Brain microvascular endothelial cell (primary cell): ENCODE results near the gene PDE3B.

ENCODE experiments used
- DNase-seq: peaks from one replicate; pipeline ENCODE4 v3.0.0-alpha.2; 2020
- H3K27ac ChIP-seq: fragments of 250-450 bp; sonication (Bioruptor Pico); 2 replicates; pipeline ENCODE4 v1.5.1; 2020; ENCODE audit warnings: mild to moderate bottlenecking, moderate library complexity
- H3K27me3 ChIP-seq: fragments of 250-450 bp; sonication (Bioruptor Pico); replicated peaks from 2 replicates; pipeline ENCODE4 v1.5.1; 2020; ENCODE audit warnings: mild to moderate bottlenecking
- H3K36me3 ChIP-seq: fragments of 250-450 bp; sonication (Bioruptor Pico); replicated peaks from 2 replicates; pipeline ENCODE4 v1.5.1; 2020; ENCODE audit warnings: mild to moderate bottlenecking
- H3K4me3 ChIP-seq: 2 replicates; pipeline ENCODE4 v1.5.1; 2011; ENCODE audit warnings: low read depth, mild to moderate bottlenecking, control low read depth, low read length, moderate library complexity
- in situ Hi-C: cut with HindIII; loops from 2 replicates; pipeline ENCODE4 v1.10.0; 2017; ENCODE audit warnings: low sequenced_read_pairs, low pct_ligation_motif_present
- TF ChIP-seq, protein P1 (sequence below): IDR thresholded peaks from 2 replicates; pipeline ENCODE4 v1.5.1; 2011; ENCODE audit warnings: low read depth, mild to moderate bottlenecking, moderate library complexity, low read length, control low read depth, inconsistent platforms; ENCODE audit errors: missing control alignments

The PDE3B gene

DNA sequence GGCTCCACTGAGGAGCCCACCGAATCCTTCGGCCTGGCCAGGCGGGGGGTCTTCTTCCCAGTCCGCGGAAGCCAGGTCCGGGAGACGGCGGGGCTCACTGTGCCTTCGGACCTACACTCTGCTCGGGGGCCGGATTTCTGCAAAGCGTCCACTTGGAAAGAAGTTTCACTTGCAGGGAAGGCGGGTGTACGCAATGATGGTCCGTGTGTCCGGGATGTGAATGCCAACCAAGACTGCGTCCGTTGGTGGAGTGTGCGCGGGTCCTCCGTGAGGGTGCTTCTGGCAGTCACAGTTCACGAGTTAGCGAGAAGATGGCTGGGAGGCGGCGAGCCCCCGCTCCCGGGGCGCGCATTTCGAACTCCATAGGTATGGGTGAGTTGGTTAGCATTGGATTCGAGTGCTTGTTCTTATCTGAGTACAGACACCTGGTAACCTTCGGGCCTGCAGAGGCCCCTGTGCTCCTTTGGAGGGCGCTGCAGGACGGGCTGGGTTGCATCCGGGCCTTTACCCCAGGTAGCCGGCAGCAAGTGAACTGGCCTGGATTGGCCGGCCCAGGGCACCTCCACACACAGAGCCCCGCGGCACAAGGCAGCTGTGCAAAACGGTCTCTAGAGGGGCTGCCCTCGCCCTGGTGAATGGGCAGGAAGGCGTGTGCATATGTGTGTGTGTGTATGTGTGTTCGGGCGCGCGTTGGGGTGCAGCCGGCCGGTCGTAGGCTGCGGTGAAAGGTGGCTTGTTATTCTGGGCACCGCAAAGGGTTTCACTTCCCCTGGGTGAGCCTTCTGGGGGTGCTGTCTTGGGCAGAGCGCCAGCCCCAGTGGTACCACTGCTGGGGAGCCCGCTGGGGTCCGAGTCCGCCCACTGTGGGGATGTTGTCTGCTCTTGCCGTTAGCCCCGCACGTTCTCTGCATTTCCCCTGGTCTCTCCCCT lies 261.8 kb downstream of the PDE3B start:
- H3K27ac ChIP-seq = no peak overlapping the region

DNA sequence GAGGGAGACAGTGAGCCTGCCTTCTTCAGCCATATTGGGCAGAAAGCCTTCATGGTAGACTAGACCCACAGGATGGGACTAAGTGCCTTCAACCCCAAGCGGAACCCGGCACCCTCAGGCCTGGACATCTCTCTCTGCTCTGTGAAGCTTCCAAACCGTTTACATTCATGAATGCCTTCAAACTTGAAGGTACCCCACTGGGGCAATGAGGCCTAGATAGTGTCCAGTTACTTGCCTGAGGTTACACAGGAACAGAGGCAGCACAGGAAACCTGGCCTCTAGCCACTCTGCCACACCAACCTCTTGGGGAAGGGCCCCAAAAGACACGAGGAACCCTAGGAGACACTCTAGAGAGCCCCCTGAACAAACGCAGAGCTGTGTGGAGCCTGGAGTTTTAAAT lies 263.0 kb downstream of the PDE3B start:
- in situ Hi-C loops = no loop called here
- DNase-seq = no peak
- H3K27ac ChIP-seq = no peak overlapping the region

More for the DNA sequence above, 261.8 kb downstream of the PDE3B start:
- TF ChIP-seq, protein P1, sequence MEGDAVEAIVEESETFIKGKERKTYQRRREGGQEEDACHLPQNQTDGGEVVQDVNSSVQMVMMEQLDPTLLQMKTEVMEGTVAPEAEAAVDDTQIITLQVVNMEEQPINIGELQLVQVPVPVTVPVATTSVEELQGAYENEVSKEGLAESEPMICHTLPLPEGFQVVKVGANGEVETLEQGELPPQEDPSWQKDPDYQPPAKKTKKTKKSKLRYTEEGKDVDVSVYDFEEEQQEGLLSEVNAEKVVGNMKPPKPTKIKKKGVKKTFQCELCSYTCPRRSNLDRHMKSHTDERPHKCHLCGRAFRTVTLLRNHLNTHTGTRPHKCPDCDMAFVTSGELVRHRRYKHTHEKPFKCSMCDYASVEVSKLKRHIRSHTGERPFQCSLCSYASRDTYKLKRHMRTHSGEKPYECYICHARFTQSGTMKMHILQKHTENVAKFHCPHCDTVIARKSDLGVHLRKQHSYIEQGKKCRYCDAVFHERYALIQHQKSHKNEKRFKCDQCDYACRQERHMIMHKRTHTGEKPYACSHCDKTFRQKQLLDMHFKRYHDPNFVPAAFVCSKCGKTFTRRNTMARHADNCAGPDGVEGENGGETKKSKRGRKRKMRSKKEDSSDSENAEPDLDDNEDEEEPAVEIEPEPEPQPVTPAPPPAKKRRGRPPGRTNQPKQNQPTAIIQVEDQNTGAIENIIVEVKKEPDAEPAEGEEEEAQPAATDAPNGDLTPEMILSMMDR = peak; percentile 74
- DNase-seq = no peak
- Histone ChIP-seq H3K4me3 (peak overlapping the region; percentile 68), H3K36me3 (no peaks in the 10 kb centered on the region), H3K27me3 (no peaks in the 10 kb centered on the region)
- in situ Hi-C loops = no loop called here

DNA sequence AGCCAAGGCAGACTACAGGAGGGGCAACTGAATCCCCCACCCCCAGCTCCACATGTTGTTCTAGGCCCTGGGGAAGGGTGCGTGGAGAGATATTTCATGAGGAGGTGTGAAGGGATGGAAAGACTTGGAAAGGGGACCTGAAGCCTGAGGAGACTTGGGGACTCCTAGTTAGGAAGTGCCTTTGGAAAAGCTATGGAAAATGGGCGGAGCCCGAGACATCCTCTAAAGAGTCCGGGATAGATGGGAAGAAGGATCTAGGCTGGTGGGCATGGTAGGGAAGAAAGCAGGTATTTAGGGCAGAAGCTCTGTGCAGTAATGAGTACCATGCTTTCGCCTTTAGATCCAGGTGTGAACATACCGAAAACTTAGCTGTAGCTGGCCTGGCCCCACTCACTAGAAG lies 263.4 kb downstream of the PDE3B start:
- H3K27ac ChIP-seq = no peak overlapping the region
- no peak for DNase-seq
- no peaks in the 10 kb centered on the region for H3K36me3 ChIP-seq
- in situ Hi-C loops = no loop called here
- no peak overlapping the region for H3K4me3 ChIP-seq
- TF ChIP-seq, protein P1 = no peak
- no peaks in the 10 kb centered on the region for H3K27me3 ChIP-seq

More for the DNA sequence above, 263.0 kb downstream of the PDE3B start:
- Histone ChIP-seq H3K4me3 (no peak overlapping the region), H3K27me3 (no peaks in the 10 kb centered on the region), H3K36me3 (no peaks in the 10 kb centered on the region)
- TF ChIP-seq, protein P1 = no peak

DNA sequence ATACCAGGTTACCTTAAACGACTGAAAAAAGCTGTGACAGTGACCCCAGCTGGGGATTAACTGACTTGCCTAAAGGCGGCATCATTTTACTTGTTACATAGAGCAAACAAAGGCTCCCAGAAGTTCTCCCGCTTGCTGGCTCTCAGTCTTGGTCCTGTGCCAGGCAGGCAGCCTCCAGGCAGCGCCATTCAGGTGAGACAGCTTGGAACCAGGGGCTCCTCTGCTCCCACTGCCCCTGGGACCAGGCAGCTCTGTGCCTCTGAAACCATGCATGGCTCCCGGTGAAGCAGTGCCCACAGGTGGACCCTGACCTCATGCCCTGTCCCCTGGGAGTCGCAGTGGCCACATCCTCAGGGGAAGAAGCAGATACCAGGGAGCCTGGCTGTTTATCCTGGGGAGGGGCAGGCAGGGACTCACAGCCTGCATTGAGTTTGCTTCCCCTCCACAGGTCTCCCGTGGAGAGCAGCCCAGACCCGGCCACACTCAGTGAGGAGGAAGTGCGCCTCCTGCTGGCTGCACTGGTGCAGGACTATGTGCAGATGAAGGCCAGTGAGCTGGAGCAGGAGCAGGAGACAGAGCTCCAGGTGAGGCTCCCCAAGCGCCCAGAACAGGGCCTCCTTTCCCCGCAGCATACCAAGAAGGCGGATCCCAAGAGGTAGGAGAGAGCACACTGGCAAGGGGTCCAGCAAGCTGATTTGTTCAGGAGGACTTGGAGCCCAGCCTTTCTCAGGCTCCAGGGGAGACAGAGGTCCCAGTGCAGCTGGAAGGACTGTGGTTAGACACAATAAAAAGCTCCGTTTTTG lies 264.0 kb downstream of the PDE3B start:
- TF ChIP-seq, protein P1 = peak; percentile 85
- H3K27ac ChIP-seq = no peak overlapping the region
- H3K4me3 ChIP-seq = no peak overlapping the region
- H3K36me3 ChIP-seq = no peaks in the 10 kb centered on the region
- no peaks in the 10 kb centered on the region for H3K27me3 ChIP-seq
- peak; percentile 44 for DNase-seq
- in situ Hi-C loops = no loop called here

DNA sequence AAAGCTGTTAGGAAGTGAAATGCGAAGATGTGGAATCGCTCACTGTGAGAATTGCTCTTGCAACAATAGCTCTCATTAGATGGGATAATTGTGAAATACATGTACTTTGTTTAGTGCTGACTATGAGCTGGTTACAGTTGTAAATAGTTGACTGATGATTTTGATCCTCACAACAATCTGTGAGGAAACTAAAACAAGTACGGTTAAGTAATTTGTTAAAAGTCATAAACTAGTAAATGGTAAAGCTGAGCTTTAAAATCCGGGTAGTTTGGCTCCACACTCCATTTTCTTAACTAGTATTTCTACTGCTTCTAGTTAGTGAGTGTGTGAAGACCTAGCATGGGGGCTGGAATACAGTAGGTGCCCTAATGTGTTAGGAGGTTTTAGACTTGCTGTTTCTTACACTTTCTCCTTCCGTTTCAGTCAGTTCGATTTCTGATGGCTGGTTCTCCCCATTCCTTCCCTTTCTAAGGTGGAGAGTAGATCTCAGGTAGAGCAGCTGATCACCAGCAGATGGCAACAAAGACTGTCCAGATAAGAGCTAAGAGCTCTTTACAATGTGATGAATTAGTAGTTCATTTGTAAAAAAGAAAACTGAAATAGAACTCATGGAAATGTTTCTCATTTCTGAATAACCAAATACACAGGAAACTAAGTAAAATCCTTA lies 264.7 kb downstream of the PDE3B start:
- Histone ChIP-seq H3K27me3 (no peaks in the 10 kb centered on the region), H3K27ac (no peak overlapping the region), H3K36me3 (no peaks in the 10 kb centered on the region), H3K4me3 (no peak overlapping the region)
- in situ Hi-C loops = no loop called here
- DNase-seq = peak; percentile 34
- TF ChIP-seq, protein P1 = peak; percentile 80
